Uterus (tissue), 2 donors: ENCODE data around the gene PLD5.

ENCODE experiments used
- CTCF ChIP-seq, 4 experiments: fragments of 200-600 bp in 2 of 4; fragments of 450-650 bp in 2 of 4; sonication (generic) in 2 of 4; IDR thresholded peaks; one replicate each; pipeline ENCODE4 v1.5.1; 2016 to 2019; ENCODE audit warnings: antibody characterized with exemption in 4 of 4, mild to moderate bottlenecking in 2 of 4, moderate library complexity in 1 of 4
- POLR2A ChIP-seq, 2 donors: fragments of 450-650 bp; IDR thresholded peaks; one replicate each; pipeline ENCODE4 v1.6.1; 2016; ENCODE audit warnings: antibody characterized with exemption in 2 of 2, mild to moderate bottlenecking in 1 of 2, moderate library complexity in 1 of 2

GRCh38 chr1:242425232-242425631 is 99.3 kb downstream of the PLD5 start:
- TF ChIP-seq CTCF (IDR thresholded peaks at IDR 0.05) (no peak), POLR2A (IDR thresholded peaks at IDR 0.05) (no peak)
